Activated CD8-positive, alpha-beta memory T cell treated with anti-CD3 and anti-CD28 coated beads, Interleukin-2, amount 50 U/mL, for 4 hours (primary cell): ENCODE data around the gene UBE2F.
"Not testable (repeated sequence)": the region's sequence is repeated elsewhere in the genome, so short reads cannot be mapped to it uniquely, and the experiment has no call there.

Experiments
- DNase-seq: peaks from one replicate; pipeline ENCODE4 v3.0.0-alpha.2; 2020

The UBE2F gene

DNA sequence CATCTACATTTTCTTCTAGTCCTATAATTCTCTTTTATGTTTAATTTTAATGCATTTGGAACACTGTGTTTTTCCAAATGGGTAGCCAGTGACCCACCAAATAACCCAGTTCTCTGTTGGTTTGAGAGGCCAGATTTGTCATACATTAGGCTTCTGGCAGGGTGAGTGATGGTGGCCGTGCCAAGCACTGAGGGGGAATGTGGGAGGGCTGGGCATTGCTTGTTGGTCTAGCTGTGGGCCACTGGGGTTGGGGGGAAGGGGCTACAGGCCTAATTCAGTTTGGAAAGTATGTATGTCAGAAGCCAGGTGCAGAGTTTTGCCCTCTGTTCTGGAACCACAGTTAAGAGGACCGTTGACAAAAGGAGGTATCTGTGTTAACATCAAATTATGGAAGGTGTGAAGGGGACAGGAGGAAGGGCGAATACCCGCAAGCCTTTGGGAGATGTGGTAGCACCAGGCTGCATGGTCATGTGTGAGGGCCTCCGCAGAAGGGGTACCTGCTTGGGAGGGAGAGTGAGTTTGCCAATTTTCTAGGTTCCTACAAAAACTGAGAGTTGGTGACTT, 55.9 kb downstream of the UBE2F start:
- no peak for DNase-seq

DNA sequence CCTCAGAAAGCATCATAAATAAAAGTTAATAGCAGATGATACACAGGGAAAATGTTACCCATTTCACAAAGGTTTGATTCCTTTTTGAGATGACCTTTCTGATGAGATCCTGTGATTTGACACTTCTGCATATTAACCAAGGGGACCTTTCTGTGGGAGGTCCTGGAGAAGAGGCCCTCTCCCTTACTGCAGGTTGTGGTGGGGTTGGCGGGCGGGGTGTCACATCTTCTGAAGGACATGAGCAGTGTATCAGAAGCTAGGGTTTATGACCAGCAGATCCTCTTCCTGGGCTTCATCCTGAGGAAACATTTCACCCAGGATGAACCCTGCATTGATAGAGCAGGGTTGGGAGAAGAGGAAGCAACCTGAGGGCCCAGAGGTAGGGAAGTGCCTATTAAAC, 56.8 kb downstream of the UBE2F start:
- DNase-seq = no peak

DNA sequence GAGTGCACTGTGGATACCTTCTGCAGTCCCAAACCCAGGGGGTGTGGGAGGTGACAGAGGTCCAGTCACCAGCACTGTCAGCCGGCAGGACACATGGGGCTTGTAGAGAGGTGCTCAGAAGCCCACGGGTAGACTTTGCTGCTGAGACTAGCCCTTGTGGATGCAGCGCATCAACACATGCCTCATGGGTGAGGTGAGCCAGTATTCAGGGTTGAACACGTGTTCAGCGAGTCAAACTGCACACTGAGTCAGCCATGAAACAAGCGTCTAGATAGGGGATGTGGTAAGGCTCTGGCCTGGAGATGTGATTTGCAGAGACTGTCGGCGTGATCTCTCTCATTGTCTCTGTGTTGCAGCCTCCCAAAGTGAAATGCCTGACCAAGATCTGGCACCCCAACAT, 58.2 kb downstream of the UBE2F start:
- DNase-seq = no peak

DNA sequence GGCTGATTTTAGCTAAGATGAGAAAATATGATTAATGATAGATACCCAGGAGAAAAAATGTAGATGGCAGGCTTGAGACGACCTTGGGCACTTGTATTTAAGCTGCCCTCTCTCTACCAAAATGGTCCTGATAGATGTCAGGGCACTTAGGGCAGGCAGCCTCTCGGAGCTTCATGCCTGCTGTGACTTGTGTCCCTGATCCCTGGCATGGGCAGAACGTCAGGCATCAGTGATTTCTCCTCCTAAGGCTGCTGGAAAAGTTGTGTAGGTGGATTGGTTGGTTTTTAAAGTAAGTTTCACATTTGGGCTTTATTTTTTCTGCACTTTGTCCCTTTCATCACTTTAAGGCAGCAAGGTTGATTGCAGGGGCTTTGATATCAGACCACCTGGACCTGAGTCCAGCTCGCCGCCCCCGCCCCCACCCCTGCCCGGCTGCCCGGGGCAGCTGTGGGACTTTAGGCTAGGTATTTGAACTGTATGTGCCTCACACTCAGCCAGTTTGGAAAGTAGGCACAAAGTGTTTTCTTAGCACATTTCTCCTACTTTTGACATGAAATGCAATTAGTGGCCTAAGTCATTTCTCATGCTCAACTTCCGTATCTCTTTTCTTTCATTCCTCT, 59.0 kb downstream of the UBE2F start:
- no peak for DNase-seq

DNA sequence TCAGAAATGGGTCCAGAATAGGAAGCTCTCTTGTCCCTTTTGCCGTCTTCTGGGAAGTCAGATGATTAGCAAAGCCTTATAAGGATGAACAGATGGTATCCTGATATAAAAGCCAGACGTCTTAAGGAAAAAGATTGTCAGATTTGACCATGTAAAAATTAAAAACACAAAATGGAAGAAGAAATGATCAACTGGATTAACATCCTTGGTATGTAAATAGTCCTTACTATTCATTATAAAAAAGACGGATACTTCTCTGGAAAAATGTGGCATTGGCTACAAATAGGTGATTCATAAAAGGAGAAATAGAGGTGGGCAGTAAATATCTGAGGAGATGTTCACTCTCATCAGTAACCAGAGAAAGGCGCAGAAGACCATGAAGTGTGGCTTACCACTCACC, 60.2 kb downstream of the UBE2F start:
- no peak for DNase-seq

DNA sequence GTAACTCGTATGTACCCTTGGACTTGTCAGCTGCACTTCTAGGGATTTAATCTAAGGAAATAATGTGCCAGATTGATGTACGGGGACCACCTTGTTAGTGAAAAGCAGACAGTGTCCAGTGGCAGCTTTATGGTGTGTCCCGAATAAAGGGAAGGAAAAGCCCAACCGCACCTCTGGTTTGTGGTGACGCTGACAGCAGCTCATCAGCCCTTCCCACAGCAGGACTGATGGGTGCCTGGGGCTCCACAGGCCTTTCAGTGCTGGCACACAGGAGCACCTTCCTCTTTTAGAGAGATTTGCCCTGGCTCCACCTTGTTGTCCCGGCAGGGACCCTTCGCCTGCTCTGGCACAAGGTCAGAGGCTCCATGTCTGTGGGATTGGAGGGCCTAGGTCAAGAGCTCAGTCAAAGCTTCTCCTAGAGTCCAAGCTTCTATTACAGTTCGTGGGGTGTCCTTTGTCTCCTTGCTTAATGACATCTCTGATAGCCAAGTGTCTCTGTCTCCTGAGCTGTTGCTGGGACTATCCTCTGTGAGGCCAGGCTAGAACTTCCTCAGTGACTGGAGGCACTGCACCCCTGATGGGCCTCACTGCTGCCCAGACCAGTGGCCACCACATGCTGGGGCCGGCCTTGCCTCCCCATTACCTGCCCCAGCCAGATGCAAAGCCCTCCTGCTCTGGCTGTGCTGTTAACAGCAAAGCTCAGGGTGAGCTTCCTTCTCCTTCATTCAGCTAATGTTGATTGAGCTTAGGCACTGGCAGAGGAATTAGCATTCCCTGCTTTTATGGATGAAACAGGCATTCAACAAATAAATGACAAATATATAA, 61.0 kb downstream of the UBE2F start:
- DNase-seq = no peak

DNA sequence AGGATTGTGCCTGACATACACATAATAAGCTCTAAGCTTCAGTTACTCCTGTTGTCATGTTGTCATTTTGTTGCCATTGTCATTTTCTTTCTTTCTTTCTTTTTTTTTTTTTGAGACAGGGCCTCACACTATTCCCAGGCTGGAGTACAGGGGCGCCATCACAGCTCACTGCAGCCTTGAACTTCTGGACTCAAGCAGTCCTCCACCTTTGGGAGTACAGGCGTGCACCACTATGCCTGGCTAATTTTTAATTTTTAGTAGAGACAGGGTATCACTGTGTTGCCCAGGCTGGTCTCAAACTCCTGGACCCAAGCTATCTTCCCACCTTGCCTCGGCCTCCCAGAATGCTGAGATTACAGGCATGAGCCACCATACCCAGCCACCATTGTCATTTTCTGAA, 63.0 kb downstream of the UBE2F start:
- DNase-seq = no peak

DNA sequence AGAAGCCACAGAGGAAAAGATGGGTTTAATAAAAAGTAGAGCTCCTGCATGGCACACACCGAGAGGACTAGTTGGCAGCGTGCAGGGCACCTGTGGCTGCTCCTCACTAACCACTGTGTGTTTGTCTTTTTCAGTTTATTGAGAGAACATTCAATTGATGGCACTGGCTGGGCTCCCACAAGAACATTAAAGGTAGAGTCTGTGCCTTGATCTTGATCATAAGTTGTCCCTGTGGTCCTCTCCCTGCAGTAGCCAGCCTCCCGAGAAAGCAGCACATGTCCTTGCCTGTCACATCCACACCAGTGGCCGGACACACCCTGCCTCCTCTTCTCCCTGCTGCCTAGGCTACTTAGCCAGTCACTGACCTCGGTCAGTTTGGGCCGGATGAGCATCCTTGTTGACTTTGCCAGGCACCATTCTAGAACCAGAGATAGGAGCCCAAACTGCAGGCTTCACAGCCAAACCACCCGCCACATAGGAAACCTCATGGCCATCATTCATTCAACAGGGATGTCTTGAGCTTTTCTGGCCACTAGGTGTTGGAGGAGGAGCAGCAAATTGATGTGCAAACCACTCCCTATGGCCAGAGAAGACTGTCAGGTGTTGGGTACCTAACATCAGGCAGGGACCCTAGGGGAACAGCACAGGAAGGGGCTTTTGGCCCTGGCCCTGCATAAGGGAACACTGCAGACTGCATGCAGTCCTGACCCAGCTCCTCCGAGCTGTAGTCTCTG, 63.8 kb downstream of the UBE2F start:
- no peak for DNase-seq

DNA sequence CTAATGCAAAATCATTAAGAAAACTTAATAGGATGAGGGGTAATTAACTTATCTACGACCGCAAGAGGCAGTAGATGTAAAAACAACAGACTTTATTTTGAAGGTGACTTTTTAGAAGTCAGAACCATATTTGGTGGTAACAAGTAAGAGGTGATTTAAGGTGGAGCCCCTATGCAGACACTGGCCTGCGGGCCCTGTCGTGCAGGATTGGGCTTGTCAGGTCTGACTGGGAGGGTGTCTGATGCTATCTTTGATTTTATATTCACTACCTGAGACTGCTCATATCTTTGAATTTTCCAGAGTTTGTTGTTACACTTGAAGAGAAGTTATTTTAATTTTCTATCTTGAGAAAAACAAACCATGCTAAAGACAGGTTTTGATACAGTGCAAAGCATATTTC, 64.9 kb downstream of the UBE2F start:
- no peak for DNase-seq

DNA sequence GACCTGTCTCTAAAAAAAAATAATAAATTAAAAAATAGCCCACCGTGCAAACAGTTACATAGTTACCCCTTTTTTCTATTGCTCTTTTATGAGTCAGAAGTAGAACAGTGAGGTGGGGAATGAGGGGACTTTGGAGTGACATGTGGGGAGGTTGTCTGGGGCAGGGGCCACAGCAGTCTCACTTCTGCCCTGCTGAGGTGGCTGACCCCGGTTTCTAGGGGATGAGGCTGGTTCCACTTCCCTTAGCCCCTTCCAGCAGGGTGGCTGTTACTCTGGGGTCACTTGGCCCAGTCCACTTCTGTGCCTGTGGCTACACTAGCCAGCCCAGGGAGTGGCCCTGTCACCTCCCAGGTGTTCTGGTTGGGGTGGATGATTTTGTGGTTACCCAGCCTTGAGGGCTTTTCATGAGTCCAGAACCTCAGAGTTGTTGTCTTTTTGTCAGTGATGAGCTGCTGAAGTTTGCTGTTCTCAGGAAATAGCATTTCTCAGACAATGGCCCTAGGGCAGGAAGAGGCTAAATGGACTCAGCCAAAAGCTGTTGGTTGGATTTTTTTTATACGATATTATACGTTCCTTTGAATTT, 66.0 kb downstream of the UBE2F start:
- no peak for DNase-seq

DNA sequence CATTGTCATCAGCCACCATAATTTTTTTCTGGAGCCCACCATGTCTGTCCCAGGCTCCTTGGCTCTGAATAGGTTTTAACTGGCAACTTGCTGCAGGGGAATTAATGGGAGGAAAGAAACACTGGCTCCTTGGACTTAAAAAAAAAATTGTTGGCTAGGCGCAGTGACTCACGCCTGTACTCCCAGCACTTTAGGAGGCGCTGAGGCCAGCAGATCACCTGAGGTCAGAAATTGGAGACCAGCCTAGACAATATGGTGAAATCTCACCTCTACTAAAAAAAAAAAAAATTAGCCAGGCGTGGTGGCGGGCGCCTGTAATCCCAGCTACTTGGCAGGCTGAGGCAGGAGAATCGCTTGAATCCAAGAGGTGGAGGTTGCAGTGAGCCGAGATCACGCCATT, 67.2 kb downstream of the UBE2F start:
- DNase-seq = not testable (repeated sequence)

DNA sequence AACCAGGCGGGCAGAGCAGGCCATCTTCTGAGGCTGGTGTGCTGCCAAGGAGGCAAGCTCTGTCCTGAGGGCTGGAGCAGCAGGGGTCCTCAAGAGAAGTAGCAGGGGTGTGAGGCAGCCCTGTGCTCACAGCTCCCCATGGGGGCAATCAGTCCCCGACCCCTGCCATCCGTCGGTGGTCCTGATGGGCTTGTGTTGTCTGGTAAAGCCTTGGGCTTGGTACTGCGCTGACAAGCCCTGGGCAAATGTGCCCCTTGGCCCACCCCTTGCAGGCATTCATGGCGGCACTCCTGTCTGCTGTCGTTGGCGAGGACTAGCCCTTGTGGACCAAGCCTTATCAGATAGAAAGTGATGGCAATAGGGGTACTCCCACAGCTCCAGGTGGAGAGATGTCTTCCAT, 71.4 kb downstream of the UBE2F start:
- DNase-seq = no peak

DNA sequence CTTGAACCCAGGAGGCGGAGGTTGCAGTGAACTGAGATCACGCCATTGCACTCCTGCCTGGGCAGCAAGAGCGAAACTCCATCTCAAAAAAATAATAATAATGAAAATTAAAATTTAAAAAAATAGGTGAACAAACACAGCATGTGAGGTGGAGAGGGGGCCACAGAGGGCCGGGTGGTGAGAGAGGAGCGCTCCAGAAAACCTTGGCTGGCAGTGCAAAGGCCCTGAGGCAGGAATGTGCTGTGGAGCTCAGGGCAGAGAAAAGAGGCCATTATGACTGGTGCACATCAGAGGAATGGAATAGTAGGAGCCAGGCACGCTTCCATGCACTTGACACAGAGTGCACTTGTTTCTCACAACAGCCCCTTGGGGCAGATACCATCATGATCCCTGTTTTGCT, 72.3 kb downstream of the UBE2F start:
- no peak for DNase-seq

DNA sequence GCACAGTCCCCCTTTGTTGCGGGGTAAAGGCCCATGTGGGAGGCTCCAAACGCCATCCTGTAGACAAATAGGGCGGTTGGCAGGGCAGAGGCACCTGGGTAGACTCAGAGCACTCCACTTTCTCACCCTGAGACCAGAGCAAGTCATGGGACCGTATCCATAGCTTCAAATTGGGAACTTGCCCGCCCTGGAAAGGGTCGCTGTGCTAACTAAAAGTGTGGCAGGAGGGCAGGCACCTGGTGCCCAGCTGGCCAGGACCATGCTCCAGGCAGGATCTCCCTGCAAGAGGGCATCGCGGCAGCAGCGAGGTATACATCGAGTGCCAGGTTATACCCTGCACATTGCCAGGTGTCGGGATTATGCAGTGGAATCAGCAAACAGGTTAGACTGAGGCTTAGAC, 73.2 kb downstream of the UBE2F start:
- no peak for DNase-seq

DNA sequence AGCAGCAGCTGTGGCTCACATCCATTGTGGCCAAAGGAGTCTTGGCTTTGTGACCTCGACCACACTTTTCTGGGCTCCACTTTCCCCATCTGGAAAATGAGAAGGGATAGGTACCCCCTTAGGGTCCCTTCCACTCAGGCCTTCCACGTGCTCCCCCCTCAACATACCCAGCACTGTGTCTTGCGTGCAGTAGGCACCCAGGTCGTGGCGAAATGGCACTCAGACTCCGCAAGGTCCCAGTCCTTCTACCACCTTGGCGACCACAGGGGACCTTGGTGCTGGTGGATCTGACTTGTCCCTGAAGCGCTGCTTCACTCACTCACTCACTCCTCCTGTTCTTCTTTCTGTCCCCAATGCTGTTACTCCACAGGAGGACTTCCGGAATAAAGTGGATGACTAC, 74.1 kb downstream of the UBE2F start:
- DNase-seq = no peak

DNA sequence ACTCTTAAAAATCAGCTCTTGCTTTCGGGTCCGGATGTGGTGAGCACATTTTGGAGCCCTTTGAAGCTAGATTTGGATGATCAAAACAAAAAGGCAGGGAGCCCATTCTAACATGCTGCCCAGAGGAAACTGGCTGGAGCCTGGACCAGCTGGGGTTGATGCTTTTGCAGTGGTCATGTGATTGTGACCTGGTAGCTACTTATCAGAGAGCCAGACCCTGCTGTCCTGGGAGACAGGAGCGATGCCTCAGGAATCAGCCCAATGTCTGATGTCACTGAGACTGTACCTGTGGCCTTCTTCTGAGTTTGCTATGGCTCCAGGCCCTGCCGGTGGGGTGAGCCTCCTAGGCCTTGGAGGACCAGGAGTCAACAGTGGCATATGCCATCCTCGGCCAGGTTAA, 75.3 kb downstream of the UBE2F start:
- DNase-seq = no peak

DNA sequence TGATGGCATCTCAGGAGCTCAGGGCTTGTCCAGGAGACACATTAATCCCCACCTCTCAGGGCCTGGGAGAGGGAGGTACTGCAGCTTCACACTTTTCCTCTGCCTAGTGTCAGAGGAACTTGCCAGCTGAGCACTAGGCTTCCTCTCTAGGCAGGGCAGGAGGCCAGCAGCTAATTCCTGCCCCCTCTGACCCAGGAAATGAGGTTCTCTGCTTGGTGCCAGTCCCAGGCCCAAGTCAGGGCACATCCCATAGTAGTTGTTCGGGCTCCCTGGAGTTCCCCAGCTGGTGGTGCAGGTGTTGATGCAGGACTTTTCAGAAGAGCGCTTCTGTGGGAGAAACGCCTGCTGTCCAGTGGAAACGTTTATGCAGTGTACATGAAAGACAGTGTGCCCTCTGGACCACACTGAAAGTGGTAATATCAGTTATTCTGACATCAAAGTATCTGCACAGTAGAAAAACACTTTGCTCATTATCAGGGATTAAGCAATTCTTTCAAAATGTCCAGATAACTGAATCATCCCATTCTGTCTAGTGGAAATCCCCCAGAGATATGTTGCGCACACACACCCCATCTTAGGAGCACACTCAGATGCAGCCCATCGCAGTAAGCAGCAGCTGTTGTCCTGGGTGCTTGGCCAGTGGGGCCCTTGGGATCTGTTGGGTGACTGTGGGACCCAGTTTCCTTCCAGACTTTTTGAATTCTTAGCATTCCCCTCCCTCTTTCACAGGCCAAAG, 76.2 kb downstream of the UBE2F start:
- no peak for DNase-seq

DNA sequence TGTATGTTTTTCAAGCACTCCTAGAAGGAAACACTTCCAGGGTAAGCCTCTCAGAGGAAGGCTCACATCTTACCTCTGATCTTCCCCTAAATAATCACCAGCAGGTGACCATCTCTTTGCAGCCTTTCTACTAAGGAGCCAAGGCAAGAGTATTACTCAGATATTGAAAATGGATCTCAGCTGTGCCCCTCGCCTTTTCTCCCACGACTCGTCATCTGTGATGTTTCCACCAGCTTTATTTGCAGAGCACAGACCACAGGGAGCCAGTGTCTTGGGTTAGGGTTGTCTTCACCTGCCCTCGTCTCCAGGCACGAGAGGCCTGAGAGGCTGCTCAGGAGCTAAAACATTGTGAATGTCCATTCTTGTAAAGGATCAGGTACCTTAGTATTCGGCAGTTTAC, 77.0 kb downstream of the UBE2F start:
- DNase-seq = no peak

DNA sequence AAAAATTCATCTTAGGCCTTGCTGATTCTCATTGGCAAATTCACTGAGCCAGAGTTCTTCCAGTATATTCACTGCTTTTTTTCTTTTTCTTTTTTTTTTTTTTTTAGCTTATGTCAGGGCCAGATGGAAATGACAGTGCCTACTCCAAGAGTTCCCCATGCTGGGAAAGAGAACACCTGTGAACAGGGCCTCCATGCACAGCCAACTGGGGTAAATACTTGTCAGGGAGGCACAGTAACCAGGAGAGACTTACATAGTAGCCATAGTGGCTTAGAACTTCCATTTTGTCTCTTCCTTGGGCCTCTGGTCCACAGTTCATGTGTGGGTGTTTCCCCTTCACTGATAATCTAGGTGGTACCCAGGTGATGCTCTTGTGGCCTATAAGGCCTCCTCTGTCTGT, 78.8 kb downstream of the UBE2F start:
- no peak for DNase-seq

DNA sequence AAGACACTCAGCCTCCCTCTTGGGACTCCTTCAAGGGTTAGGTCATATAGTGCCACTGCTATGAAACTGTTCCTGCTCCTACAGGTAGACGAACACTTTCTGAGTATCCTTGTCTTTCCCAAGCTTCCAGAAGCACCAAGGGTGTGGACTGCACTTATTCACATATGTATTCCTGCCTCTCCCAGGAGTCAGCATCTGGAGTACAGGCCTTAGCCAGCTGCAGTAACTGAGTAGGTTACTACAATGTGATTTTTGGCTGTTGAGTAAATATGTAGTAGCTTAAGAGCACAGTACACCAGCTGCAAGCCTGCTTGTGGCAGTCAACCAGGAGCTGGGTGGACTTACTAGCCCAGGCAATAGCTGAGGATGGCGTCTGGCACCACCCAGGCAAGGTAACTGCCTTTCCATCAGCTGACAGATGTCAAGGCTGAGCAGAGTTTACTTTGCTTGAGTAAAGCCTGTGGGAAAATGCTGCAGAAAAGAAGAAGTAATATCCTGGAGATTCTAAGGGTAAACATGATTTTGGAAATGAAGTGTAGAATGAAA, 80.0 kb downstream of the UBE2F start:
- DNase-seq = no peak

DNA sequence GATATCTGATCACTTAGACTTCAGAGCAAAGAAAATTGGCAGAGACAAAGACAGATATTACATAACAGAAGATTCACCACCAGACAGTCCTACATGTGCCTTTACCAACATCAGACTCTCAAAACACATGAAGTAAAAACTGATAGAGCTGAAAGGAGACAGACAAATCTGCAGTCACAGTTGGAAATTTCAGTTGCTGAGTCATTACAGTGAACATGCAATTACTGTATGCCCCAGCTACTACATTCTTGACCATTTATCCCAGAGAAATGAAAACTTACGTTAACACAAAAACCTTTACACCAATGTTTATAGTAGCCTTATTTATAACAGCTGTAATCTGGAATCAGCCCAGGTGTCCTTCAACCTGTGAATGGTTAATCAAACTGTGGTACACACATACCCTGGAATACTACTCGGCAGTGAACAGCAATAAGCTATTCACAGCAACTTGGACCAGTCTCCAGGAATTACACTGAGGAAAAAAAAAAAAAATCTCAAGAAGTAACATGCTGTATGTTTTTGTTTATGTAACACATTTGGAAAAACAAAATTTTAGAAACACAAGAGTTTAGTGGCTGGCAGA, 86.5 kb downstream of the UBE2F start:
- DNase-seq = no peak

DNA sequence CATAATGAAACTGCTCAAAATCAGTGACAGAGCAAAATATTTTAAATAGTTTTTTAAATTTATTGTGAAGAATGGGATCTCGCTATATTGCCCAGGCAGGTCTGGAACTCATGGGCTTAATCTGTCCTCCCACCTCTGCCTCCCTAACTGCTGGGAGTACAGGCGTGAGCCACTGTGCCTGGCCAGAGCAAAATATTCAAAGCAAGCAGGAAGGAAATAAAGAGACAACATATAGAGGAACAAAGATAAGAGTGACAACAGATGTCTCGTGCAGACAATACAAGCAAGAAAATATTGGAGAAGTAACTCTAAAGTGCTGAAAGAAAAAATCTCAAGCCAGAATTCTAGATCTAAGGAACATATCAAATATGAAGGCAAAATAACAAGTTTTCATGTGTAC, 89.0 kb downstream of the UBE2F start:
- DNase-seq = no peak
